Trophoblast cell (in vitro differentiated cells and primary cell): ENCODE results near the gene PRKCB.

ENCODE experiments used
- DNase-seq, 2 donors: peaks; one replicate each; pipeline ENCODE4 v3.0.0-alpha.2; 2016
- H2AFZ ChIP-seq: 2 replicates; pipeline ENCODE4 v1.6.1; 2013; ENCODE audit warnings: low read length, moderate library complexity, mild to moderate bottlenecking; ENCODE audit not compliant: insufficient read depth, poor library complexity
- H2AK5ac ChIP-seq: 2 replicates; pipeline ENCODE4 v1.6.1; 2013; ENCODE audit warnings: mild to moderate bottlenecking, low read length
- H2BK120ac ChIP-seq: 2 replicates; pipeline ENCODE4 v1.6.1; 2013; ENCODE audit warnings: low read length, mild to moderate bottlenecking, moderate library complexity; ENCODE audit not compliant: insufficient read depth, poor library complexity
- H2BK12ac ChIP-seq: 2 replicates; pipeline ENCODE4 v1.6.1; 2013; ENCODE audit warnings: mild to moderate bottlenecking, low read length, moderate library complexity
- H2BK5ac ChIP-seq: 2 replicates; pipeline ENCODE4 v1.6.1; 2013; ENCODE audit warnings: low read length, low read depth, moderate library complexity, mild to moderate bottlenecking; ENCODE audit not compliant: poor library complexity
- H3K14ac ChIP-seq: 2 replicates; pipeline ENCODE4 v1.6.1; 2013; ENCODE audit warnings: mild to moderate bottlenecking, low read length
- H3K18ac ChIP-seq: 2 replicates; pipeline ENCODE4 v1.6.1; 2013; ENCODE audit warnings: mild to moderate bottlenecking, low read length
- H3K23ac ChIP-seq: 2 replicates; pipeline ENCODE4 v1.6.1; 2013; ENCODE audit warnings: low read length
- H3K27ac ChIP-seq: 2 replicates; pipeline ENCODE4 v1.5.1; 2013; ENCODE audit warnings: low read depth, mild to moderate bottlenecking, inconsistent platforms, low read length, moderate library complexity
- H3K27me3 ChIP-seq: 2 replicates; pipeline ENCODE4 v1.6.1; 2013; ENCODE audit warnings: inconsistent platforms, mild to moderate bottlenecking, low read length, moderate library complexity; ENCODE audit not compliant: insufficient read depth
- H3K36me3 ChIP-seq, 2 experiments: 1 replicate in 1 of 2; 2 replicates in 1 of 2; pipeline ENCODE4 v1.6.1; 2013; ENCODE audit warnings: low read length in 2 of 2, mild to moderate bottlenecking in 2 of 2, moderate library complexity in 1 of 2; ENCODE audit not compliant: insufficient read depth in 2 of 2, control insufficient read depth in 1 of 2
- H3K4ac ChIP-seq: 2 replicates; pipeline ENCODE4 v1.6.1; 2013; ENCODE audit warnings: low read depth, mild to moderate bottlenecking, low read length, moderate library complexity
- H3K4me1 ChIP-seq, 2 experiments: 1 replicate in 1 of 2; 2 replicates in 1 of 2; pipeline ENCODE4 v1.6.1; 2013; ENCODE audit warnings: low read length in 2 of 2, mild to moderate bottlenecking in 2 of 2, moderate library complexity in 1 of 2; ENCODE audit not compliant: insufficient read depth in 2 of 2, control insufficient read depth in 1 of 2
- H3K4me2 ChIP-seq: 2 replicates; pipeline ENCODE4 v1.6.1; 2013; ENCODE audit warnings: inconsistent platforms, mild to moderate bottlenecking, low read length, moderate library complexity
- H3K4me3 ChIP-seq: 2 replicates; pipeline ENCODE4 v1.5.1; 2013; ENCODE audit warnings: mild to moderate bottlenecking, low read depth, low read length, inconsistent platforms
- H3K79me1 ChIP-seq: one replicate; pipeline ENCODE4 v1.6.1; 2013; ENCODE audit warnings: low read length
- H3K79me2 ChIP-seq: 2 replicates; pipeline ENCODE4 v1.6.1; 2013; ENCODE audit warnings: low read length, mild to moderate bottlenecking; ENCODE audit not compliant: control insufficient read depth, insufficient read depth, poor library complexity
- H3K9ac ChIP-seq: 2 replicates; pipeline ENCODE4 v1.6.1; 2013; ENCODE audit warnings: mild to moderate bottlenecking, low read length
- H3K9me3 ChIP-seq: 2 replicates; pipeline ENCODE4 v1.6.1; 2013; ENCODE audit warnings: low read depth, mild to moderate bottlenecking, control low read depth, inconsistent platforms, low read length; ENCODE audit not compliant: insufficient read depth
- H4K12ac ChIP-seq: 2 replicates; pipeline ENCODE4 v1.6.1; 2013; ENCODE audit warnings: low read depth, mild to moderate bottlenecking, low read length, moderate library complexity
- H4K8ac ChIP-seq: 2 replicates; pipeline ENCODE4 v1.6.1; 2013; ENCODE audit warnings: low read depth, mild to moderate bottlenecking, low read length, moderate library complexity
- H4K91ac ChIP-seq: one replicate; pipeline ENCODE4 v1.6.1; 2013; ENCODE audit warnings: low read depth, mild to moderate bottlenecking, low read length, moderate library complexity
- WGBS: extraction: QIAGEN DNeasy Blood & Tissue Kit; methylation state at CpG from one replicate; pipeline ENCODE4 v1.1.7; 2013; ENCODE audit warnings: missing lambda C conversion rate; ENCODE audit not compliant: insufficient read length, insufficient coverage; ENCODE audit errors: extremely low coverage; 5-methylcytosine and 5-hydroxymethylcytosine counted together

The PRKCB gene

DNA sequence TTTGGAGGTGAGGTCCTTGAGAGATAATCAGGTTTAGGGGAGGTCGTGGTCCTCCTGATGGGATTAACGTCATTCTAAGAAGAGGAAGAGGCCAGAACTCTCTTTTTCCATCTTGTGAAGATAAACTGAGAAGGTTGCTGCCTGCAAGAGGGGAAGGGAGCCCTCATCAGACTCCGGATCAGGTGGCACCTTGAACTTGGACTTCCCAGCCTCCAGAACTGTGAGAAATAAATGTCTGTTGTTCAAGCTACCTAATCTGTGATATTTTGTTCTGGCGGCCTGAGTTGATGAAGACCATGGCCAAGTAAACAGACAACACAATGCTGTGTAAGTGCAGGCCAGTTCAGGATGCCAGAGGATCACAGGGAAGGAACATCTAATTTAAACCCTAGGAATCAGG, 10.9 kb upstream of the PRKCB start:
- Histone ChIP-seq H3K4me3 (no peak overlapping the region), H3K18ac (no peak overlapping the region), H3K4me2 (no peak overlapping the region), H3K79me1 (no peaks in the 10 kb centered on the region), H4K8ac (no peak overlapping the region), H2BK120ac (no peak overlapping the region), H3K23ac (no peak overlapping the region), H3K4me1 (no peaks in the 10 kb centered on the region), H3K27ac (no peak overlapping the region), H3K9me3 (peaks cover 3% of the 10 kb centered on the region), H4K12ac (no peak overlapping the region), H3K27me3 (no peaks in the 10 kb centered on the region), H3K9ac (no peak overlapping the region), H2BK5ac (no peak overlapping the region), H3K79me2 (no peaks in the 10 kb centered on the region), H3K14ac (no peak overlapping the region), H2AK5ac (no peak overlapping the region), H4K91ac (no peak overlapping the region), H3K36me3 (no peaks in the 10 kb centered on the region), H2BK12ac (no peak overlapping the region), H3K4ac (no peak overlapping the region), H2AFZ (no peak overlapping the region)
- no CpG with 5 or more reads among the region's 4 CpGs for WGBS
- no peak for DNase-seq

DNA sequence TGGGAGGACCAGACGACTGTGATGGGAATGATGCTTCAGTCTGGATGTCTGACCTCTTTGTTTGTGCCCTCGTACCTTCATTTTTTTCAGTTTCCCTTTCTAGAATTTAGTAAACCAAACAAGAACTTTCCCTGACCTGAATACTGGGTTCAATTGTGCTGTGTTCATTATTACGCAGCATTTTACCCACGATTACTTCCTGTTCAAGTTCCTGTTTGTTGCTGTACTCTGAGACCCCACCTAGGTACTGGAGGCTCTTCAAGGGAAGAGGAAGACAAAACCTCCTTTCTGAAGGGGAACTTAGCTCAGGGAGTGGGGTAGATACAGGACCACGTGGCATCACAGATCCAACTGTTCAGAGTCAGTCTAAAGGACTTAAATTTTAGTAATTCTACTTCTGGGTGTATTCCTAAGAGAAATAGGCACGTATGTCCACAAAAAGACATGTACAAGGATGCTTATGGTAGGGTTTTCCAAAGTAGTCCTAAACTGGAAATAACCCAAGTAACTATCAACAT, 9.2 kb upstream of the PRKCB start:
- Histone ChIP-seq H2BK5ac (no peak overlapping the region), H3K4ac (no peak overlapping the region), H3K27ac (no peak overlapping the region)

DNA sequence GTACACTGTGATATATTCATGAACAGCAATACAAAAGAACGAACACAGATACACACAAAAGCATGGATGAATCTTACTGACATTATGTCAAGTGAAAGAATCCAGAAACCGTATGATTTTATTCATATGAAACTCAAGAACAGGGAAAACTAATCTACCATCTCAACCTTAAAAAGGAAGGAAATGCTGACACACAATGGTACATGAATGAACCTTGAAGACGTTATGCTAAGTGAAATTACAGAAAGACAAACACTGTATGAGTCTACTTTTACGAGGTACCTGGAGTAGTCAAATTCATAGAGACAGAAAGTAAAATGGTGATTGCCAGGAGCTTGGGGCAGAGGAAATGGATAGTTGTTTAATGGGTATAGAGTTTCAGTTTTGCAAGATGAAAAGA, 8.7 kb upstream of the PRKCB start:
- no CpG with 5 or more reads among the region's 4 CpGs for WGBS
- Histone ChIP-seq H2AFZ (no peak overlapping the region), H2BK12ac (no peak overlapping the region), H2AK5ac (no peak overlapping the region), H3K79me2 (no peaks in the 10 kb centered on the region), H3K4ac (no peak overlapping the region), H3K9me3 (peaks cover 3% of the 10 kb centered on the region), H3K79me1 (no peaks in the 10 kb centered on the region), H3K4me3 (no peak overlapping the region), H3K4me2 (no peak overlapping the region), H3K18ac (no peak overlapping the region), H4K12ac (no peak overlapping the region), H2BK5ac (no peak overlapping the region), H3K23ac (no peak overlapping the region), H3K9ac (no peak overlapping the region), H3K4me1 (no peaks in the 10 kb centered on the region), H3K36me3 (no peaks in the 10 kb centered on the region), H3K27me3 (no peaks in the 10 kb centered on the region), H4K8ac (no peak overlapping the region), H3K14ac (no peak overlapping the region), H4K91ac (no peak overlapping the region), H2BK120ac (no peak overlapping the region), H3K27ac (no peak overlapping the region)
- no peak for DNase-seq

More for the DNA sequence above, 9.2 kb upstream of the PRKCB start:
- DNase-seq, result no peak
- Histone ChIP-seq H3K79me1 (no peaks in the 10 kb centered on the region), H4K8ac (no peak overlapping the region), H3K14ac (no peak overlapping the region), H3K79me2 (no peaks in the 10 kb centered on the region), H3K36me3 (no peaks in the 10 kb centered on the region), H3K9me3 (peaks cover 3% of the 10 kb centered on the region), H2BK120ac (no peak overlapping the region), H4K91ac (no peak overlapping the region), H3K18ac (no peak overlapping the region), H3K4me1 (no peaks in the 10 kb centered on the region), H2AFZ (no peak overlapping the region), H3K27me3 (no peaks in the 10 kb centered on the region), H3K4me2 (no peak overlapping the region), H3K4me3 (no peak overlapping the region), H2AK5ac (no peak overlapping the region), H4K12ac (no peak overlapping the region), H2BK12ac (no peak overlapping the region), H3K23ac (no peak overlapping the region), H3K9ac (no peak overlapping the region)
- no CpG with 5 or more reads among the region's 6 CpGs for WGBS

DNA sequence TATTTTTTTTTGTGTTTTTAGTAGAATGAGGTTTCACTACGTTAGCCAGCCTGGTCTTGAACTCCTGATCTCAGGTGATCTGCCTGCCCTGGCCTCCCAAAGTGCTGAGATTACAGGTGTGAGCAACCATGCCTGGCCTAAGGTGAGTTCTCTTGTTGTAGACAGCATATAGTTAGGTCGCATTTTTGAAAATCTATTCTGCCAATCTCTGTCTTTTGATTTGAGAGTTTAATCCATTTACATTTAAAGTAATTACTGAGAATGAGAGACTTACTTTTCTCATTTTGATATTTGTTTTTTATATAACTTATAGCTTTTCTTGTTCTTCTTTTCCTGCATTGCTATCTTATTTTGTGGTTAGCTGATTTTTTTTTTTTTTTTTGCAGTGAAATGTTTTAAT, 6.3 kb upstream of the PRKCB start:
- no peak overlapping the region for H3K14ac ChIP-seq
- H3K4me1 ChIP-seq, result no peaks in the 10 kb centered on the region
- no peak overlapping the region for H2BK120ac ChIP-seq
- no peak overlapping the region for H2AK5ac ChIP-seq
- H4K8ac ChIP-seq, result no peak overlapping the region
- no peak overlapping the region for H3K23ac ChIP-seq
- H3K4ac ChIP-seq, result no peak overlapping the region
- no peak overlapping the region for H4K12ac ChIP-seq
- H3K18ac ChIP-seq, result no peak overlapping the region
- H3K4me2 ChIP-seq, result no peak overlapping the region
- no peaks in the 10 kb centered on the region for H3K36me3 ChIP-seq
- no peaks in the 10 kb centered on the region for H3K27me3 ChIP-seq
- no peak overlapping the region for H4K91ac ChIP-seq
- H2AFZ ChIP-seq, result no peak overlapping the region
- H2BK12ac ChIP-seq, result no peak overlapping the region
- no peak overlapping the region for H3K27ac ChIP-seq
- no peak overlapping the region for H3K9ac ChIP-seq
- DNase-seq, result no peak
- H3K4me3 ChIP-seq, result no peak overlapping the region
- no peaks in the 10 kb centered on the region for H3K79me1 ChIP-seq
- no peak overlapping the region for H2BK5ac ChIP-seq
- no peaks in the 10 kb centered on the region for H3K79me2 ChIP-seq
- no CpG with 5 or more reads among the region's 2 CpGs for WGBS
- H3K9me3 ChIP-seq, result peaks cover 5% of the 10 kb centered on the region
